GM21825 (cell line): Measurements from ENCODE around the gene CDC27.
"Not testable (repeated sequence)": the region's sequence is repeated elsewhere in the genome, so short reads cannot be mapped to it uniquely, and the experiment has no call there.

Source experiments
- ATAC-seq: cut with Tn5 transposase; IDR thresholded peaks from one replicate; pipeline ENCODE4 v1.9.1; 2021; ENCODE audit warnings: mild to moderate bottlenecking, moderate library complexity; ENCODE audit not compliant: unreplicated experiment

Gene CDC27

DNA sequence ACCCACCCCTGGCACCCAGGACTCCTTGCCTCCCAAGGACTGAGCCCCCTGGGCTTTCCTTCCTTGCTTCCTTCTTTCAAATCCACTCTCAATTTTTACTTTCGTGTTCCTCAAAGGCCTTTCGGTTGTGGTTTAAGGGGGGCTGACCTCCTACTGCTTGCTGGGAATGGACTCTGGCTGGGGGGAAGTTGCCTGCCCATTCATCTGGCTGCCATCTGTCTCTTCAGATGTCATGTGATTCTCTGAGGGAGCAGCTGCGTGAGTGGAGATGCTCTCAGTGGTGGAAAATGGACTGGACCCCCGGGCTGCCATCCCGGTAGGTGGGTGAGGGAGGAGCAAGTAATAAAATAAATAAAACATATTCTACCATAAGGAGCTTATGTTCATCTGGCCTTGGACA lies 116.2 kb downstream of the CDC27 start:
- ATAC-seq, result no peak

DNA sequence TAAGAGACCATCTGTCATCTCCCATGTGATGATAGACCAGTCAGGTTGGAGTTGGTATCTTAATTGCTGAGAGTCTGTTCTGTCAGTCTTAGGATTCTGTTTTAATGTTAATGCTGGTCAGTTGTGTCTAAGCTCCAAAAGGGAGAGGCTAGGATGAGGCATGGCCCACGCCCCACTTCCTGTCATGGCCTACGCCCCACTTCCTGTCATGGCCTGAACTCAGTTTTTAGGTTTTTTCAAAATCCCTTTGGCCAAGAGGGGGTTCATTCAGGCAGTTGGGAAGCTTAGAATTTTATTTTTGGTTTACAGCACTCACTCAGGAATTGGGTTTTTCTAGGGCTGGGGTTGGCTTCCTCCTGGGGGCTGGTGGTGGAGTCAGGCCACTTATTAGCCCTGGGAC lies 117.9 kb downstream of the CDC27 start:
- ATAC-seq, result not testable (repeated sequence)

DNA sequence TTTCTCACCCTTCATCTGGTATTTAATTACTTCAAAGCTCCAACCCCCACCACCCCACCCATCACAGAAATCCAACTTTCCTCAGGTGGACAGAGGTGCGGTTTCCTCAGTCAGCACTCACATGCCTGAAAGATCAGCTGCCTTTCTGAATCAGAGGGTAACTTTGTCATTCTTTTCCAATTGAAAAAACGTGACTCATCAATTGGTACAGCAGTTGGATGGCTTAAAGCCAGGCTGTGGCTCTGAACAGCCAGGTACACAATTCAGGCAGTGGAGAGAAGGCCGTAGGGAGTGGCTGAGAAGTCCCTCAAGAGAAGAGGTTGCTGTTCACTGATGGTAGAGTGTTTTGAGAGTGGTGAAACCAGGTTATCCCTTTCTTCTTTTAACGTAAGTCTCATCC lies 118.8 kb downstream of the CDC27 start:
- ATAC-seq, result not testable (repeated sequence)
